ENCODE data around the gene KRTAP4-3. TPM values are rescaled to one million over a fixed set of nuclear protein-coding genes. Genes with fewer than 3 reads are reported as not detected.

The KRTAP4-3 gene
- total RNA-seq, 6 donors from 2014 or later = not detected

- DNase-seq = peak in 1 of 2 donors; percentile 65
- no peak for TF ChIP-seq EP300 (IDR thresholded peaks at IDR 0.05)
- TF ChIP-seq, protein P1, sequence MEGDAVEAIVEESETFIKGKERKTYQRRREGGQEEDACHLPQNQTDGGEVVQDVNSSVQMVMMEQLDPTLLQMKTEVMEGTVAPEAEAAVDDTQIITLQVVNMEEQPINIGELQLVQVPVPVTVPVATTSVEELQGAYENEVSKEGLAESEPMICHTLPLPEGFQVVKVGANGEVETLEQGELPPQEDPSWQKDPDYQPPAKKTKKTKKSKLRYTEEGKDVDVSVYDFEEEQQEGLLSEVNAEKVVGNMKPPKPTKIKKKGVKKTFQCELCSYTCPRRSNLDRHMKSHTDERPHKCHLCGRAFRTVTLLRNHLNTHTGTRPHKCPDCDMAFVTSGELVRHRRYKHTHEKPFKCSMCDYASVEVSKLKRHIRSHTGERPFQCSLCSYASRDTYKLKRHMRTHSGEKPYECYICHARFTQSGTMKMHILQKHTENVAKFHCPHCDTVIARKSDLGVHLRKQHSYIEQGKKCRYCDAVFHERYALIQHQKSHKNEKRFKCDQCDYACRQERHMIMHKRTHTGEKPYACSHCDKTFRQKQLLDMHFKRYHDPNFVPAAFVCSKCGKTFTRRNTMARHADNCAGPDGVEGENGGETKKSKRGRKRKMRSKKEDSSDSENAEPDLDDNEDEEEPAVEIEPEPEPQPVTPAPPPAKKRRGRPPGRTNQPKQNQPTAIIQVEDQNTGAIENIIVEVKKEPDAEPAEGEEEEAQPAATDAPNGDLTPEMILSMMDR (IDR thresholded peaks at IDR 0.05) = no peak
- TF ChIP-seq POLR2A (IDR thresholded peaks at IDR 0.05) = no peak
- no peak for TF ChIP-seq POLR2AphosphoS5 (IDR thresholded peaks at IDR 0.05)
- no peak for ATAC-seq (ENCODE audit: low FRiP score in 2 of 2)
- Histone ChIP-seq H3K4me3 (no peak within 1 kb of the TSS), H3K4me1 (no peaks in the 10 kb centered on the region), H3K27me3 (no peaks in the 10 kb centered on the region), H3K27ac (no peak within 1 kb of the TSS), H3K36me3 (no peaks in the 10 kb centered on the region), H3K9me3 (no peaks in the 10 kb centered on the region)
- WGBS, 2 donors = 51 to 63% methylated on average over 3 to 7 of the region's 9 CpGs
Measured at GRCh38 chr17:41184480-41184961, 16.5 kb upstream of the KRTAP4-3 start, which contains the start of gene KRTAP4-1. TSS of gene KRTAP4-1 (minus strand) at chr17:41184911. CDS start at chr17:41184854, 57 bp downstream.

DNA sequence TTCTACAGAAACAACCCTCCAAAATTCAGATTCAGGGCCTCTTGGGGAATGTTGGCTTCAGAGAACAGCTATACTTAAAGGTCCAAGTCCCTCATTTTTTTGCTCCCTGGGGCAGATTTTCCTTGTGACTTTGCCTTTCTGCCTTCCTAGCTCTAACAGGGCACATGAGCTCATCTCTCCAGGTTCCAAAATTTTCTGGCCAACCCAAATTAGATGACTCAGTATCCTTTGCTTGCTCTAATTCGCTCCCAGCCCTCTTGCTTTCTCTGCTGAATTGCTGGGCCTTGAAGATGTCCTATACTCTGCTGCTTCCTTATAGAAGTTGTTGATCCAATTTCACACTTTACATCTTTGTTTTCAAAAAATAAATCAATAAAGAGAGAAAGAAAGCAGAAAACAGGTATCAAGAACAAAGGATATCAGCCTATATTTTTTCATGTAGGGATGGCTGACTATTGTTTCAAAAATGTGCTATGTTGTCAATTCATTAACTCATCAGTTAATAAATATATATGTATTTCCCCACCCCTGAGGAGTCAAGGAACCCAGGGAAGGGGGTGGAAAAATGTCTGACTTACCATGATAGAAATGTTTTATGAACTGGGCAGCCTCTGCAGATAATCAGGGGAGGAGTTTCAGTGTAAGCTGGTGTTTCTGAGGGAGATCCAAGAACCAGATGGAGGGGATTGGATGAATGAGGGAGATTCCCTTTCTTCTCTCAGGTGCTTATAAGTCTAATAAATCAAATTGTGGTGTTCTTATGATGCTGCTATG, 11.0 kb upstream of the KRTAP4-3 start:
- no peak for DNase-seq
- Histone ChIP-seq H3K27ac (no peak overlapping the region), H3K4me3 (no peak overlapping the region), H3K27me3 (no peaks in the 10 kb centered on the region), H3K4me1 (no peaks in the 10 kb centered on the region), H3K36me3 (no peaks in the 10 kb centered on the region), H3K9me3 (no peaks in the 10 kb centered on the region)
- peak in 1 of 2 donors; percentile 69 for ATAC-seq (ENCODE audit: low FRiP score in 2 of 2)
- TF ChIP-seq EP300 (IDR thresholded peaks at IDR 0.05) = no peak
- TF ChIP-seq, protein P1 (IDR thresholded peaks at IDR 0.05) = no peak
- no peak for TF ChIP-seq POLR2AphosphoS5 (IDR thresholded peaks at IDR 0.05)
- no peak for TF ChIP-seq POLR2A (IDR thresholded peaks at IDR 0.05)
- WGBS, 2 donors = 86 to 97% methylated on average over 1 of the region's 1 CpG

GRCh38 chr17:41178341-41178740, 10.3 kb upstream of the KRTAP4-3 start:
- Histone ChIP-seq H3K36me3 (no peaks in the 10 kb centered on the region), H3K27ac (no peak overlapping the region), H3K4me1 (no peaks in the 10 kb centered on the region), H3K4me3 (no peak overlapping the region), H3K9me3 (no peaks in the 10 kb centered on the region), H3K27me3 (no peaks in the 10 kb centered on the region)
- TF ChIP-seq POLR2AphosphoS5 (IDR thresholded peaks at IDR 0.05) (no peak), EP300 (IDR thresholded peaks at IDR 0.05) (no peak), POLR2A (IDR thresholded peaks at IDR 0.05) (no peak)
- TF ChIP-seq, protein P1 (IDR thresholded peaks at IDR 0.05) = no peak
- ATAC-seq (ENCODE audit: low FRiP score in 2 of 2) (peak in 1 of 2 donors; percentile 50), DNase-seq (no peak)
- 91 to 94% methylated on average over 3 of the region's 3 CpGs for WGBS, 2 donors

- Histone ChIP-seq H3K36me3 (no peaks in the 10 kb centered on the region), H3K27me3 (no peaks in the 10 kb centered on the region), H3K27ac (no peak within 1 kb of the TSS), H3K4me1 (no peaks in the 10 kb centered on the region), H3K4me3 (no peak within 1 kb of the TSS), H3K9me3 (no peaks in the 10 kb centered on the region)
- WGBS, 2 donors = 86 to 92% methylated on average over 4 to 7 of the region's 7 CpGs
- no peak for TF ChIP-seq POLR2AphosphoS5 (IDR thresholded peaks at IDR 0.05)
- TF ChIP-seq POLR2A (IDR thresholded peaks at IDR 0.05) = no peak
- TF ChIP-seq, protein P1 (IDR thresholded peaks at IDR 0.05) = no peak
- TF ChIP-seq EP300 (IDR thresholded peaks at IDR 0.05) = no peak
- ATAC-seq (ENCODE audit: low FRiP score in 2 of 2) (no peak), DNase-seq (peak in 1 of 2 donors; percentile 56)
Measured at GRCh38 chr17:41177727-41178271, 9.8 kb upstream of the KRTAP4-3 start, which contains the start of gene KRTAP4-2. TSS of gene KRTAP4-2 (minus strand) at chr17:41178221. CDS start at chr17:41178164, 57 bp downstream.
